M059J (cell line): Measurements from ENCODE around the gene FAM81A. TPM values are rescaled to one million over a fixed set of nuclear protein-coding genes. Genes with fewer than 3 reads are reported as not detected.
"Not testable (repeated sequence)": the region's sequence is repeated elsewhere in the genome, so short reads cannot be mapped to it uniquely, and the experiment has no call there.

Experiments used
- DNase-seq: peaks from one replicate; pipeline ENCODE4 v3.0.0-alpha.2; 2012; ENCODE audit warnings: low read depth
- total RNA-seq: library from RNA; depleted of rRNA; stranded (reverse); fragments of >200 nt; shearing (Covaris generic); gene quantifications from 2 replicates; pipeline ENCODE4 v1.2.3, GENCODE V29; 2014

The FAM81A gene
- total RNA-seq, 1 experiment from 2014 or later, result 3.3 TPM

DNA sequence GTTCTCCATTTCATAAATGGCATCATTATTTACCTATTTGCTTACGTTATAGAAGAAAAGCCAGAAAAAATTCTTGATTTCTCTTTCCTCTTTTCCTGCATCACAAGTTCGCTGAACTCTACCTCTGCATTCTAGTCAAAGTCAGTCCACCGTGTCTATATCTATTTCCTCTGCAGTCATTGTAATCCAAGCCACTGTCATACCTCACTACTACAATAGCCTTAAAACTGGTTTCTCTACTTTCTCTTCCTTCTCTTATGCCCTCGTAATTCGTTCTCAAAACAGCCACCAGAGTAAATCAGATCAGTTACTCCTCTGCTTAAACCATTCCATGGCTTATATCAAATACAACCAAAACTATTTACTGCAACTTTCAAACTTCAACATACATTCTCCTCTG is 13.4 kb upstream of the FAM81A start:
- no peak for DNase-seq

DNA sequence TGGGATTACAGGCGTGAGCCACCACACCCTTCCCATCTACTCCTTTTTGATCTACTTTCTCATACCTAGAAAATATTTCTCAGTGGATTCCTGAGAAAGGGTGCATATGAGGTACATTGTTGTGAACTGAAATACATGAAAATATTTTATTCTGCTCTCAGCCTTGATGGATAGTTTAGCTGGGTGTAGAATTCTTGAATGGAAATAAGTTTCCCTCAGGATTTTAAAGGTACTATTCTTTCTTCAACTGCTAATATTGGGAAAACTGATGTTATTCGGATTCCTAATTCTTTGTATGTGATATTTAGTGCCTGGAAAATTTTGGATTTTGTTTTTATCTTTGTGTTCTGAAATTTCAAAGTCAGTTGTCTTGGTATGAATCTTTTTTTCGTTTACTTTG is 9.1 kb upstream of the FAM81A start:
- DNase-seq, result not testable (repeated sequence)

DNA sequence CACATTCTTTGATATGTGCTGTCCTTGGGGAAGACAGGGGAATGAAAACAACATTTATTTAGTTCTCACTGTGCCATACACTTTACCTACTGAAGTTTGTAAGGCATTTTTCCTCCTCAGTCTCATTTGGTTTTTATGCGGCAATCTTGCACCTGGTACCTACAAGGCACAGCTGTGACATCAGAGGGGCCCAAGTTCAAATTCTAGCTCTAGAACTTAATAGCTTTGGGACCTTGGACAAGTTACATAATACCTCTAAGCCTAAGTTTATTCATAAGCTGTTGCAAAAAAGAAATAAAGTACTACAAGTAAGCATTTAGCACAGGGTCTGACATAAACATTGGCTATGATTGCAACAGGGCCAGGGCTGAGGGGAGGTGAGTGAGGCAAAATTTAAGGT is 5.6 kb upstream of the FAM81A start:
- DNase-seq, result no peak

DNA sequence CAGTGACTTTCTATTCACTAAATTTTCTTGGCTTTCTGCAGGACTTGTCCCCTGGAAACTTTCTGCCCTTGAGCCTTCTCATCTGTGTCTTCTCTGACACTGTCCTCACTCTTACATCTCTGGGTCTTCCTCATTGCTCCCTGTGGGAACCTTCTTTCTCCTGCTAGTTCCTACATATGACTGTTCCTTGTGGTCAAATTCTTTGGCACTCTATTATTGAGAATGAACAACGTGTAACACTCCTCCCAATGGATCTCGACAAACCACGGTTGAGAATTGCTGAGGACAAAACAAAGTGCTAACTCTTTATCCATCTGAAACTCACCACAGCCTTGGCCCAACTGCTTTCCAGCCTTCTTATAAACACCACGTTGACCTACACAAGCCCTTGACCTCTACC is 3.5 kb upstream of the FAM81A start:
- peak; percentile 11 for DNase-seq

DNA sequence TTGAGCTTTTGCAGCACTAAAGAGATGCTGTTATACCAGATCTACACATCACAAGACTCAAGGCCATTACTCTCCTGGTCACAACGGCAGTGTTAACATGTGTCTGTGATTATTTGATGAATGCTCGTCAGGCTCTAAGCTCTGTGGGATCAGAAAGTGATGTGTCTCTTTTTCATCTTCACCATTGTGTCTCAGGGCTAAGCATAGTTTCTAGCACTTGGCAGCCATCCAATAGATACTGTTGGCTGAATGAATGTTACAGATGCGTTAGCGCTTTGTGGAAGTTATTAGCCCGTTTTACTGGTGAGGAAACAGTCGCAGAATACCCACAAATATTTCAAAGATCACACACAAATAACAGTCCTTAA is 1.2 kb upstream of the FAM81A start:
- no peak for DNase-seq

DNA sequence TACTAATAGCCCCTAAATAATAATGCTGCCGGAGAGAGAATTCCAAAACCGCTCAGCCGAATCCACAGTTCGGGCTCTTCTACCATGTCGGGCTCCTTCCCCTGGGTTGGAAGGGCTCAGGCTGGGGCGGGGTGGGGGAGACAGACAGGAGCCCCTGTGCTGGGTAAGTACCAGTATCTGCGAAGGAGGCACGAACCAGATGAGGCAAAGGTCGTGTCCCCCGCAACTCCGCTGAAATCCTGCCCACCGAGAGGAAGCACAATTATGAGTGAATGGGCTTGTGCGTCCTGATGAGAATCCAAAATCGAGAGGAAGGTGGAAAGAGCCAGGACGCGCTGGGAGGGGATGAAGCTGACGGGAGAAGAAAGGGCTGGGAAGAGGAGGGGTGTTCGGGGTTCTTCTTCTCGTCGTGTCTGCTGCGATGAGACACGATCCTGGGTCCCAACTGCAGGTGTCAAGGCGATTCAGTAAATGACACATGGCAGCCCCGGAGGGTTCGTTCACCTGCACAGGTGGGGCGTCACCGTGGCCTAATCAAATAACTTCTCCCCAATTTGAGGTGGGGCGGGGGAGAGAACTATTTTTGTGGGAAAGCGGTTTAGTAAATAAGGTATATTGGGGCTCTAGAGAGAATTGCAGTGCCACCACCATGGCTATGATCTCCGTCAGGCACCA is 707 bp upstream of the FAM81A start:
- DNase-seq, result no peak

DNA sequence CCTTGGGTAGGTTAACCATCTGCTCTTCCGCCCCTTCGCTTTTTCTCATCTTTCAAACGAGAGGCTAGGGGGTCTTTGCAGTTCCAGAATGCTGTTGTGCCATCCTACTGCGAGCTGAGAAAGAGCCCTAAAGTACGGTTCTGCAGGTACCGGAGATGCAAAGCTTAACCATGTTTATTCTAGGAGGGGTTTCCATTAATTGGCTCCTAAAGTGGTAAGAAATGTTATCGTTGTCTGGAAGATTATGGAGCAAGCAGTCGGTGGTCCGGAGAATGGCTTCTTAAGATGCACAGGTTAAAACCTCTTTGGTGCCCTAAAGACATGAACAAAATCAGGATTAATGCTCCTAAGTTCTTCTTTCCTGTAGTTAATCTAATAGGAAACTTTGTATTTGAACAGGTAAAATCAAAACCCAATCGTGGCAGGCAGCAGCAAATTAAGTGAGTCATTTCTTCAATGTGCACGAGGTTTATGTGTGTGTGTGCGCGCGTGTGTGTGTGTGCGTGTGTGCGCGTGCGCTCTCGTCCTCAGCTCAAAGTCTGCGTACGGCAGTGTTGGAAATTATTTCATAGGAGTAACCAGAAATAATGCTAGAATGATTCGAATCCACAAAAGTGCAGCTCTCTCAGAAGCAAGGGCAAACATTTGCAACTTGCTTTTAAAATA is 772 bp downstream of the FAM81A start:
- DNase-seq, result no peak

DNA sequence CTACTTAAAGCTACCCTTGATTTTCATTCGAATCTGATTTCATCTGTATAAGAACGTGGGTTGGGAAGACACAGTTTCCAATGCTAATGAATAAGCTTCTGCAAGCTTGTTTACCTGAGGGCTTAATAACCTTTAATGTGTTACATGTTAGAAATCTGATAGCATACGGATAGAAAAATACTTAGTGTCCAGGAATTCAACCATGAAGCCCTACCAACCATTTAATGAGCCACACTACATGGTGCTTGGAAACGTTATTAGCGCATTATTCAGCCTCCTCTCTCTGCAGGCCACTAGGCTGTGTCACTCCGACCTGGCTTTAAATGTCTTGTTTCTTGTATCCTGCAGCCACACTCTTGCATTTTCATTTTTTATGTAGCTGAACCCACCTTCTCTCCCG is 1.6 kb downstream of the FAM81A start:
- no peak for DNase-seq

DNA sequence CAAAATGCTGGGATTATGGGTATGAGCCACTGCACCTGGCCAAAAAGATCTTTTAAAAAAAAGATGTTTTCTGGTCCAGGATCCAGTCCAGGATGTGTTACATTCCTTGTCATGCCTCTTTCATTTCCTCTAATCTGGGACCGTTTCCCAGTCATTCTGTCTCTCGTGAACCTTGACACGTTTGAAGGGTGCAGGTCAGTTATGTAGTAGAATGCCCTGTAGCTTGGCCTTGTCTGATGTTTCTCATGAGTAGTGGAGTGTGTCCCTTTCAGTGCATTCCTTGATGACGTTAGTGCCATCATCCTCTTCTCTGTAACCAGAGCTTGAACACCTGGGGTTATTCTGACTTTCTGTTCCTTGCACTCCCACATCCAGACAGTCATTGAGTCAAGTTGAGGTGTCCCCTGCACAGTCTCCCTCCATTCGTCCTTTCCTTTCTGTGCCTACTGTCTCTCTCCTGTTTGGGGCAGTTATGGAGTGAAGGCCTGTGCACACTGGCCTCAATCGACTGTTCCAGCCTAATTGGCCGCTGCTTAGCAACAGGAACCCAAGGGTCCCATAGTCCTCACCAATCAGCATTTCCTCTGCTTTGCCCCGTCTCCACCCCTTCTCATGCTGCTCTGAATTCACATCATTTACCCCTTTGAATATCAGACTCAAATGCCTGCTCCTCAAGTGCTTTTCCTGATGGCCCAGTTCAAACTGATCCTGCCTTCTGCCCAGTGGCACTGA is 5.5 kb downstream of the FAM81A start:
- DNase-seq, result no peak

DNA sequence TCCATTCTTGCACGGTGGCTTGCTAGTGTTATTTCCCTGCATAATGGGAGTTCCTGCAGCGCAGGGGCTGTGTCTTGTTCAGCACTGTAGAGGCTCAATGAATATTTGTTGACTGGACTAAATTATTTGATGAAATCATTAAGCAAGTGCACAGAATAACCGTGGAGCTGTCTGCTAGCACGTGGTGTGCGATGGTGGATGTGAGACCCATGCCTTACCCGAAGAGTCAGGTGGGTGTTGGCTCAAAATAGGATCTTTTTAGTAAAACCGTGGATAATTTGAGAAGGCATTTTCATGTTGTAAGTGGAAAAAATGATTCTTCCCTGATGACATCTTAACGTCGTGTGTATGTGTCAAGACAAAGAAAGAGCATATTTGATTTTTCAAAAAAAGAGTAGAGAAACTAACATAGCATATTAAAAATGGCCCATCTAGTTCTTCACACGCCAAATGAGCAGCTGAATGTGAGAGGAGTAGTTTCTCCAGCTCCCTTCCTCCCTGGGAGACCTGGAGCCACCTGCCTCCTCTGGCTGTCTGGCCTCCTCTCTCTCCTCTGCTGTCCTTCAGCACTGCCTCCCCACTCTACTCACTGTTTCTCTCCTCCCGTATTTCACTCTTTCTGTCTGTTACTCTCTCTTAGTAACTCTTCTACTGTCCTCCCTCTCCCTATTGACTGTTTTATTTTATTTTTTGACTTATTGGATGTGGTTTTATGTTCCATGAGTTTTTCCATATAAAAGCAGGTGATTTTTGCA is 6.3 kb downstream of the FAM81A start:
- DNase-seq, result no peak

DNA sequence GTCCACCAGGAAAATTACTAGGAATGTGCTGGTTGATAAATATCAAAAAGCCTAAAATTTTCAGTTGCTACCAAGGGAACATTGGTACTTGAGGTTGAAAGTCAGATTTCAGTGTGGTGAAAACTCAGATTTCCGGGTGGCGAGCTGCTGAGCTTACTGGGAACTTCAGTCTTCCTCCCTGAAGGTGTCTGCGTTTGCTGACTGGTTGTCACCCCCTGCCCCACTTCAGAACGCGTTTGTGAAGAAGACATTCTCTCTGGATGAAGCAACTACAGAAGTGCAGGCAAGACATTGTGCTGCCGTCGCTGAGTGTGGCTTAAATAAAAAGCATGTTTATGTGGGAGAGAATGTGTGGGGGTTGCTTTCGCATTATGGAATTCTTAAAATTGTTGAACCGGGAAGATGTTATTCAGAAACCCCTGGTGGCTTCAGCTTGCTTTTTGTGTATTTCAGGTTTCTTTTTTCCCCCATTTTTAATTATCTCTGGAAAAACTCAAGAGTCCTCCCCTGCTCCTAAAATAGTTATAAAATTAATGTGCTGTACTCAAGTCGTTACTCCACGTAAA is 7.1 kb downstream of the FAM81A start:
- no peak for DNase-seq

DNA sequence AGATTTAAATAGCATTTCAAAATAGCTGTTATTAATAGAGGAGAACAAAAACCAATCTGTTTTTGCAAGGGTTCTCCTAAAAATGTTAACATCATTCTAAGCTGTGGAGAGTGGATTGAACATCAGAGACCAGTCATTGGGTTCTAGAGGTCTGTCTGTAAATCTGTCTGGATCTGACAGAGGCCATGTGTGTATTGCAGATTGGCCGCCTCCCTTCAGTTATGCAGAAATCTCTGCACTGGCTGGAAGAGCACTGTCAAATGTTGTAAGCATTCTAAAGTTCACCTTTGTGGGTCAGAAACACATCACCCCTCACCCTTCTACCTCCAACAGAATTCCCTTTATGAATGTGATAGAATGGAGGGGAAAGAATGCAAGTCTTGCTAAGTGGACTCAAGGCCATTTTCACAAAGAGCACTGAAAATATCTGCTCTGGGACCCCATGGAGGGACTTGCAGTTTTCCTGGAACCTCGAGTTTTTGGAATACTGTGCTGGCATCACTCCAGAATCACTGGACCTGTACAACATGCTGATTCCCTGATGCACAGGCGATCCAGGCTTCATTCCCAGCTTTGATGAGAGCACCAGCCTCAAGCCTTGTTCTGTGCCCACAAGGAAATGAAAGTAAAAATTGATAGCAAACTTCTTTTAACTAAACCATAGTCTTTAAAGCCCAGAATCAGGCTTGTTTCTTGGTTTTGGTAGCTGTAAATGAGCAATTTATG is 8.4 kb downstream of the FAM81A start:
- no peak for DNase-seq

DNA sequence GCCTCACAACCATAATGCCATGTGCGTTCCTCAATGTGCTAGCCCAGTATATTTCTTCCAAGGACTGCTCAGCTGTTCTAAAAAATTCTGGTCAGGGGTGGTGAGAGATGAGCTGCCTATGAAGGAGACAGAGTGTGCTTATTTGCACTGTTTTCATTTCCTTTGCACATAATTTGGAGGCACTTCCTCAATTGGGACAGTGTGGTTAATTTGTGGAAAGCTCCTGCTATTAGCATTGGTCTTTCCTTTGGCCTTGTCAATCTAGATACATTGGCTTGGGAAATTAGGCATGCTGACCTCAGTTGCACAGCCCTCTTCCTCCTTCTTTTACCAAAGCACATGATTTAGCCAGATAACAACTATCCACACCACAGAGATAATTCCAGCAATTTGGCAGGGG is 9.4 kb downstream of the FAM81A start:
- DNase-seq, result no peak

DNA sequence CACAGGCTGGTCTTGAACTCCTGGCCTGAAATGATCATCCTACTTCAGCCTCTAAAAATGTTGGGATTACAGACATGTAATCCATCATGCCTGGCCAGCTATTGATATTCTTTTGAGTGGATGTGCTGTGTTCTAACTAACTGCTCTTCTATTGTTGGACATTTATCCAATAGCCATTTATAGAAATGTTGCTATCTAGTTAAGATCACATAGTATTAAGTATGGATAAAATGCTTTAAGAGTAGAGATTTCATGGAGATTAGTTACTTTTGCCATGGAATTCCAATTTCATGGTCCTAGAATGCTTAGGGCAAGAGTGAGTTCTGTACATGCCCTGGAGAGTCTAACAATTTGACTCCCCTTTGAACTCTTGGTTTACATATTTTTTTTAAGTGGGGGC is 10.9 kb downstream of the FAM81A start:
- no peak for DNase-seq

DNA sequence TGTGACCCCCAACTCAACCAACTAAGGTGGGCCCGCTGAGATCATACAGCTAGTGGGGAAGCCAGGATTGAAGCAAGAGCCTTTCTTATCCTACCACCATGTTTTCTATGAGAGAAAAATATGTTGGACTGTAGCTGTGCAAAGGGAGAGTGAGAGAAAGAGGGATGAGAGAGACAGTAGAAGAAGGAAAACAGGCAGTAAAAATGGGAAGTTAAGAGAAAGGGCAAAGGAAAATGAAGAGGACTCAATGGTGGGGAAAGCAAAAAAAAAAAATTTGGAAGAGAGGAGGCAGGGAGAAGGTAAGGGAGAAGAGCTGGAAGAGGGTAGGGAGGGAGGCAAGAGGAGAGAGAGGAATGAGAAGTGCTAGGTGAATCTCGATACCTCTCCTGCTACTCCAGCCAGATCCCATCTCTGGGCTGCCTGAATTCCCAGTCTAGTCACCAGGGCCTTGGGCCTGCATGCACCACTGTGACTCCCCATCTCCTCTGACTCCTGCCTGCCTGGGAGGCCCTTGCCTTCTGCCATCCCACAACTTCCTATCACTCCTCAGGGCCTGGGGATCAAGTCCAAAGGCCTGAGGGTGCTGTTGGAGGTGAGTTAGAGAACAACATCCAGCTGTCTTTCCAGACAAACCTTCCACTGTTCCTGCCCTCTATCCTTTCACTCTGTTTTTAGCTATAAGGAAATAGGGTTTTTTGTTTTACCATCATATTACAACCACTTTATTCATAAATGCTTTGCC is 15.7 kb downstream of the FAM81A start:
- no peak for DNase-seq

DNA sequence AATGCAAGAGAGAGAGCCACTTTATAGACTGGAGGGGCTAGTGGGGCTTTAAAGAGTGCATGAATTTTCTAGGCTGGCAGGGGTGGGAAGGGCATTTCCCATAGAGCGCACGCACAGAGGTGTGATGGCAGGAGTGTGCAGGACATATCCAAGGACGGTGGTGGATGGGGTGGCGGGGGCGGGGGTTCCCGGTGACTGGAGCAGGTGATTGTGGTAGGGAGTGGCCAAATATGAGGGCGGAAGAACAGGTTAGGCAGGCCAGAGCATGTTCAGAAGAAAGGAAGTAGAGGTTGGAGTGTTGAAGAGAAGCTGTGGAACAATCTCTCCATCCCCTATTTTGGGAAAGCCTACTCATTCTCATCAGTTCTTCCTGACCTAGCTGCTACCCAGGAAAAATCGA is 18.1 kb downstream of the FAM81A start:
- no peak for DNase-seq

DNA sequence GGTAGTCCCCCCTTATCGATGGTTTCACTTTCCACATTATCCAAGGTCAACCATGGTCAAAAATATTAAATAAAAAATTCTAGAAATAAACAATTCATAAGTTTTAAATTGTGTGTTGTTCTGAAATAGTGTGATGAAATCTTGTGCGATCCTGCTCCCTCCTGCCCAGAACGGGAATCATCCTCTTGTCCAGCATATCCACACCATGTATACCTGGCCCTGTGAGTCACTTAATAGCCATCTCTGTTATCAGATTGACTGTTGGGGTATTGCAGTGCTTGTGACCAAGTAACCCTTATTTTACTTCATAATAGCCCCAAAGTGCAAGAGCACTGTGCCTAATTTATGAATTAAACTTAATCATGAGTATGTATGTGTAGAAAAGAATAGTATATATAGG is 19.1 kb downstream of the FAM81A start:
- DNase-seq, result peak; percentile 24

DNA sequence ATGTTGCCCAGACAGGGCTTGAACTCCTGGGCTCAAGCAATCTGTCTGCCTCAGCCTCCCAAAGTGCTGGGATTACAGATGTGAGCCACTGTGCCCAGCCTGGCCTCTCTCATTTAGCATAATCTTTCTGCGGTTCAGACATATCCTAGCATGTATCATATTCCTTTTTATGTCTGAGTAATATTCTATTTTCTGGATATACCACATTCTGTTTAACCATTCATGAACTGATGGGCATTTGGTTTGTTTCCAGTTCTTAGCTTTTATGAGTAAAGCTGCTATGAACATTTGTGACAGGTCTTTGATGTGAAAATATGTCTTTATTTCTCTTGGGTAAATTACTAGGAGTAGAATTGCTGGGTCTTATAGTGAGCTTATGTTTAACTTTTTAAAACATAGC is 23.5 kb downstream of the FAM81A start:
- no peak for DNase-seq

DNA sequence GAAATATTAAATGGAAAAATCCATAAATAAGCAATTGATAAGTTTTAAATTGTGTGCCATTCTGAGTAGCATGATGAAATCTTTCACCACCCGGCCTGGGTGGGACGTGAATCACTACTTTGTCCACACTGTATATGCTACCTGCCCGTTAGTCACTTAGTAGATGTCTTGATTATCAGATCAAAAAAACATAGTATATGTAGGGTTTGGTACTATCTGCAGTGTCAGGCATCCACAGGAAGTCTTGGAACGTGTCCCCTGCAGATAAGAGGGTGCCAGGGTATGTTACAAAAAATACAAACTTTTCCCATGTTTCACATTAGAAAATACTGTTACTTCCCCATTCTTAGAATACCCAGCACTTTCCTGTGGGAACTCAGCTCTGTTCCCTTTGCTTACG is 35.2 kb downstream of the FAM81A start:
- no peak for DNase-seq

DNA sequence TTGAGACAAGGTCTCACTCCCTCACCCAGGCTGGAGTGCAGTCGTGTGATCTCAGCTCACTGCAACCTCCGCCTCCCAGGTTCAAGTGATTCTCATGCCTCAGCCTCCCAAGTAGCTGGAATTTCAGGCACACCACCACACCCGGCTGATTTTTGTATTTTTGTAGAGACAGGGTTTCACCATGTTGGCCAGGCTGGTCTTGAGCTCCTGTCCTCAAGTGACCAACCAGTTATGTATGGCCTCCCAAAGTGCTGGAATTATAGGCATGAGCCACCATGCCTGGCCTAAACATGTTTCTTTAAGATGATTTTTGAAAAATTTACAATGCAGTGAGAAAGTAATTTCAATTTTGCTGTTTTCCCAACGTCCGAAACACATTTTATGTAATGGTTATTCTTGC is 37.2 kb downstream of the FAM81A start:
- not testable (repeated sequence) for DNase-seq

DNA sequence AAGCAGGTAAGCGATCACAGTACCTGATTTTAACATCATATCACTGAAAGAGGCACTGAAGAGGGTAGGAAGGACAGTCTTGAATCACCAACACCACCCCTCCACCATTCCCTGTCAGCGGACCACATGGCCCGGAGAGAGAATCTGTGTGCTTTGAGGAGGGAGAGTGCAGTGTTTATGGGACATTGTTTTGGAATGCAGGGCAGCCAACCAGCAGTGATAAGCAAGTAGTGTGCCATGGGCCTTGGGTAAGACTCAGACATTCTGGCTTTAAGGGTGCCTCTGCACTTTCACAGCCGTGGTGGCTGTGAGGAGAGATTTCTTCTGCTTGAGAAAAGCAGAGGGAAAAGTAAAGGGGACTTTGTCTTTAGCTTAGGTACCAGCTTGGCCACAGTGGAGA is 46.4 kb downstream of the FAM81A start:
- DNase-seq, result no peak
